B cell (primary cell): ENCODE data around the gene TPCN2. TPM values are rescaled to one million over a fixed set of nuclear protein-coding genes. Genes with fewer than 3 reads are reported as not detected.

Experiments
- ATAC-seq: fragments of 200-7000 bp; cut with Tn5 transposase; one replicate; pipeline ENCODE4 v1.10.0; 2021; ENCODE audit warnings: low read depth, mild to moderate bottlenecking, moderate number of reproducible peaks, moderate library complexity
- CTCF ChIA-PET: fragments of 350-600 bp; sonication (Branson Sonifier 250); formaldehyde crosslinking; loops from one replicate; lab custom pipeline; 2021; ENCODE audit warnings: antibody characterized with exemption, inconsistent platforms; lab: Charles Lee
- POLR2A ChIA-PET: fragments of 350-600 bp; sonication (Branson Sonifier 250); formaldehyde crosslinking; loops from one replicate; lab custom pipeline; 2021; ENCODE audit warnings: antibody characterized with exemption; lab: Charles Lee
- DNase-seq: peaks from one replicate; pipeline ENCODE4 v3.0.0; 2013
- H2AFZ ChIP-seq: 2 replicates; pipeline ENCODE4 v1.6.1; 2012; ENCODE audit warnings: mild to moderate bottlenecking, low read depth, low read length; ENCODE audit not compliant: insufficient read depth, poor library complexity, severe bottlenecking
- H3K27ac ChIP-seq, 2 donors: 1 replicate in 1 of 2; 2 replicates in 1 of 2; pipeline ENCODE4 v1.5.1; 2012 to 2013; ENCODE audit warnings: low read length in 2 of 2, mild to moderate bottlenecking in 2 of 2, moderate library complexity in 1 of 2
- H3K27me3 ChIP-seq, 4 experiments: fragments of 200-600 bp in 1 of 4; sonication (generic) in 1 of 4; replicated peaks in 1 of 4; 1 replicate in 2 of 4; 2 replicates in 2 of 4; pipeline versions ENCODE4 v1.6.1 to v1.7.0; 2013 to 2016; ENCODE audit warnings: low read length in 3 of 4, mild to moderate bottlenecking in 2 of 4, mixed read lengths in 1 of 4, moderate library complexity in 1 of 4; ENCODE audit not compliant: insufficient read depth in 4 of 4, control insufficient read depth in 3 of 4; ENCODE audit errors: control extremely low read depth in 1 of 4
- H3K36me3 ChIP-seq, 2 experiments: replicated peaks in 1 of 2; 1 replicate in 1 of 2; 2 replicates in 1 of 2; pipeline versions ENCODE4 v1.6.1 to v1.7.1; 2013; ENCODE audit warnings: low read length in 1 of 2; ENCODE audit not compliant: insufficient read depth in 2 of 2, control insufficient read depth in 1 of 2; ENCODE audit errors: control extremely low read depth in 1 of 2, extremely low read depth in 1 of 2
- H3K4me1 ChIP-seq, 2 donors: fragments of 200-600 bp in 1 of 2; sonication (generic) in 1 of 2; 1 replicate in 1 of 2; 2 replicates in 1 of 2; pipeline versions ENCODE4 v1.5.1 to v1.6.1; 2013 to 2017; ENCODE audit warnings: low read length in 2 of 2; ENCODE audit not compliant: control insufficient read depth in 2 of 2, insufficient read depth in 2 of 2
- H3K4me2 ChIP-seq: replicated peaks from 2 replicates; pipeline ENCODE3; 2012; ENCODE audit warnings: mild to moderate bottlenecking, low read depth, low read length; ENCODE audit not compliant: poor library complexity, severe bottlenecking
- H3K4me3 ChIP-seq, 5 experiments: fragments of 200-600 bp in 1 of 5; sonication (generic) in 1 of 5; 1 replicate in 3 of 5; 2 replicates in 2 of 5; pipeline versions ENCODE4 v1.5.1 to v1.7.0; 2011 to 2016; ENCODE audit warnings: low read length in 4 of 5, mild to moderate bottlenecking in 4 of 5, low read depth in 2 of 5, control low read depth in 1 of 5, moderate library complexity in 1 of 5; ENCODE audit not compliant: insufficient read depth in 1 of 5; ENCODE audit errors: control extremely low read depth in 1 of 5, extremely low read depth in 1 of 5
- H3K79me2 ChIP-seq: fragments of 200-600 bp; sonication (generic); one replicate; pipeline ENCODE4 v1.6.0; 2016; ENCODE audit warnings: low read length; ENCODE audit not compliant: control insufficient read depth, insufficient read depth
- H3K9ac ChIP-seq: fragments of 200-600 bp; sonication (generic); 2 replicates; pipeline ENCODE4 v1.6.1; 2017; ENCODE audit warnings: mild to moderate bottlenecking, low read length, moderate library complexity
- H3K9me3 ChIP-seq, 3 donors: one replicate each; pipeline versions ENCODE4 v1.6.1 to v1.7.1; 2013; ENCODE audit warnings: low read length in 2 of 3; ENCODE audit not compliant: control insufficient read depth in 2 of 3, insufficient read depth in 1 of 3; ENCODE audit errors: control extremely low read depth in 1 of 3
- H4K20me1 ChIP-seq: 2 replicates; pipeline ENCODE4 v1.6.0; 2012; ENCODE audit warnings: mild to moderate bottlenecking, low read length; ENCODE audit not compliant: insufficient read depth, control insufficient read depth, poor library complexity, severe bottlenecking
- H3K27ac Mint-ChIP-seq: one replicate; pipeline ENCODE4 v1.8.0; 2021; ENCODE audit warnings: mixed read lengths
- H3K27me3 Mint-ChIP-seq: one replicate; pipeline ENCODE4 v1.8.0; 2021; ENCODE audit warnings: mixed read lengths
- H3K4me1 Mint-ChIP-seq: one replicate; pipeline ENCODE4 v1.8.0; 2021; ENCODE audit warnings: mixed read lengths
- H3K4me3 Mint-ChIP-seq: one replicate; pipeline ENCODE4 v1.8.0; 2021; ENCODE audit warnings: mixed read lengths
- H3K9me3 Mint-ChIP-seq: one replicate; pipeline ENCODE4 v1.8.0; 2022; ENCODE audit warnings: mixed read lengths; ENCODE audit not compliant: insufficient read depth
- EZH2 ChIP-seq: IDR thresholded peaks from 2 replicates; pipeline ENCODE4 v1.6.1; 2012; ENCODE audit warnings: borderline replicate concordance, low read depth, mild to moderate bottlenecking, moderate library complexity, low read length; ENCODE audit not compliant: insufficient read depth, poor library complexity, severe bottlenecking
- WGBS: methylation state at CpG from one replicate; pipeline ENCODE4 v1.1.5; 2013; ENCODE audit warnings: missing lambda C conversion rate; ENCODE audit not compliant: insufficient coverage; 5-methylcytosine and 5-hydroxymethylcytosine counted together
- intact Hi-C: fragments of 100-400 bp; cut with micrococcal nuclease; formaldehyde crosslinking; loops from one replicate; pipeline ENCODE4 v1.10.0; 2022
- polyA plus RNA-seq: library from polyadenylated mRNA; depleted of rRNA; stranded (reverse); fragments of >200 nt; gene quantifications from 2 replicates; pipeline ENCODE4 v1.2.3, GENCODE V29; 2012
- total RNA-seq, 2 donors: library from RNA; stranded (reverse); fragments of 120-200 nt in 1 of 2; gene quantifications; 1 replicate in 1 of 2; 2 replicates in 1 of 2; pipeline versions ENCODE4 v1.2.3 to v1.2.4, GENCODE V29; 2013 to 2022
- TF ChIP-seq, protein P1 (sequence below): fragments of 200-600 bp; IDR thresholded peaks from one replicate; pipeline ENCODE4 v1.8.0; 2022; ENCODE audit warnings: antibody characterized with exemption, mild to moderate bottlenecking

Gene TPCN2
- total and polyA plus RNA-seq, 2 donors (not counting 1 experiment from before 2014, with no cell fraction given): 16.8 to 71.4 TPM

DNA sequence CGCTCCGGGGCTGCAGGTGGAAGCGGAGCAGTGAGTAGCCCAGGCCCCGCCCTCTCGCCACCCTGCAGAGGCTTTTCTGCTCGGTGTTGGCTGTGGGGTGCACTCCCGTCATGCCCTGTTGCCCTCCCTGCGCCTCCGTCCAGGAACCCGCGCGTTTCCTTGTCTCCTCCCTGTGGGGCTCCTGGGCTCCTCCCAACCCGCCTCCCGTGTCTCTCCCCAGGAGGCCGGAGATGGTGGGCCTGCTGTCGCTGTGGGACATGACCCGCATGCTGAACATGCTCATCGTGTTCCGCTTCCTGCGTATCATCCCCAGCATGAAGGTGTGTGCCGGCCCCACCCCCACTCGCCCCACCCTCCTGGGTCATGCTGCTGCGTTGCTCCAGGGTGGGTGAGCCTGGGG, 32.4 kb downstream of the TPCN2 start:
- Mint-ChIP-seq H3K9me3 (no peaks in the 10 kb centered on the region), H3K4me1 (peaks cover 6% of the 10 kb centered on the region), H3K27me3 (no peaks in the 10 kb centered on the region), H3K4me3 (no peak overlapping the region), H3K27ac (no peak overlapping the region)
- Histone ChIP-seq H3K9me3 (no peaks in the 10 kb centered on the region), H4K20me1 (no peaks in the 10 kb centered on the region), H3K79me2 (no peaks in the 10 kb centered on the region), H3K27me3 (no peaks in the 10 kb centered on the region), H3K27ac (no peak overlapping the region), H3K4me2 (no peak overlapping the region), H2AFZ (no peak overlapping the region), H3K36me3 (peaks cover 1 to 28% of the 10 kb centered on the region in 2 experiments), H3K9ac (no peak overlapping the region), H3K4me3 (no peak overlapping the region), H3K4me1 (peaks cover 4 to 13% of the 10 kb centered on the region in 2 donors)
- intact Hi-C loops: no loop called here
- TF ChIP-seq, protein P1, sequence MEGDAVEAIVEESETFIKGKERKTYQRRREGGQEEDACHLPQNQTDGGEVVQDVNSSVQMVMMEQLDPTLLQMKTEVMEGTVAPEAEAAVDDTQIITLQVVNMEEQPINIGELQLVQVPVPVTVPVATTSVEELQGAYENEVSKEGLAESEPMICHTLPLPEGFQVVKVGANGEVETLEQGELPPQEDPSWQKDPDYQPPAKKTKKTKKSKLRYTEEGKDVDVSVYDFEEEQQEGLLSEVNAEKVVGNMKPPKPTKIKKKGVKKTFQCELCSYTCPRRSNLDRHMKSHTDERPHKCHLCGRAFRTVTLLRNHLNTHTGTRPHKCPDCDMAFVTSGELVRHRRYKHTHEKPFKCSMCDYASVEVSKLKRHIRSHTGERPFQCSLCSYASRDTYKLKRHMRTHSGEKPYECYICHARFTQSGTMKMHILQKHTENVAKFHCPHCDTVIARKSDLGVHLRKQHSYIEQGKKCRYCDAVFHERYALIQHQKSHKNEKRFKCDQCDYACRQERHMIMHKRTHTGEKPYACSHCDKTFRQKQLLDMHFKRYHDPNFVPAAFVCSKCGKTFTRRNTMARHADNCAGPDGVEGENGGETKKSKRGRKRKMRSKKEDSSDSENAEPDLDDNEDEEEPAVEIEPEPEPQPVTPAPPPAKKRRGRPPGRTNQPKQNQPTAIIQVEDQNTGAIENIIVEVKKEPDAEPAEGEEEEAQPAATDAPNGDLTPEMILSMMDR: no peak
- TF ChIP-seq EZH2: no peak
- ChIA-PET POLR2A (no interaction called here), CTCF (no interaction called here)
- DNase-seq (no peak), ATAC-seq (no peak)
- 97% methylated on average over 23 of the region's 23 CpGs for WGBS

DNA sequence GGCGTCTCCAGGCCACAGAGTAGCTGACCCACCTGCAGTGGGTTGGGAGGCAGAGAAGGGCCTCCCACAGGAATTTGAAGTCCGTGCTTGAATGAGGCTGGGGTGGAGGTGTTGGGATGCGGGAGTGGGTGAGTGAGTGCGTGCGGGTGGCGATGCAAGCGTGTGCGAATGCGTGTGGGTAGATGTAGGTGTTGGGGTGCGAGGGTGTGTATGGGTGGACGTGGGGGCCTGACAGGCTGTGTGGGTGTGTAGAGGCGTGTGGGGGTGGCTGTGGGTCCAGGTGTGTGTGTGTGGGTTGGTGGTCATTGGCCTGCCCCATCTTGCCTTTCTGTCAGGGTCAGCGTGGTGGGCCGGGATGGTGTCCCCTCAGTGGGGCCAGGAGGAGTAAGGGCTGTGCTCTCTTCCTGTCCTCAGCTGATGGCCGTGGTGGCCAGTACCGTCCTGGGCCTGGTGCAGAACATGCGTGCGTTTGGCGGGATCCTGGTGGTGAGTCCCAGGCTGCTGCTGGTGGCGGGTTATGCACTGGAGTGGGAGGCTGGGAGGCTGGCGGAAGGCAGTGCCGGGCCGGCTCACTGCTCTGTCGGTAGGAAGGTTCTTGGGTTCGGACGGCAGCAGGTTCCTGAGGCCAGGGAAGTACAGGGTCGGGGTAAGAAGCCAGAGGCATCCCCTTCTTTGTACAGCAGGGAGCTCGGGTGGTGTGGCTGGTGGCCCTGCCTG, 35.0 kb downstream of the TPCN2 start:
- ATAC-seq: no peak

More for the DNA sequence above, 35.0 kb downstream of the TPCN2 start:
- H3K27ac ChIP-seq: no peak overlapping the region
- no peak overlapping the region for H3K4me3 ChIP-seq
- H3K36me3 ChIP-seq: peaks cover 1 to 17% of the 10 kb centered on the region in 2 experiments
- no peak overlapping the region for H2AFZ ChIP-seq
- H4K20me1 ChIP-seq: peaks cover 7% of the 10 kb centered on the region
- H3K27me3 ChIP-seq: no peaks in the 10 kb centered on the region
- Mint-ChIP-seq H3K27ac (no peak overlapping the region), H3K27me3 (no peaks in the 10 kb centered on the region), H3K4me3 (no peak overlapping the region), H3K4me1 (peaks cover 8% of the 10 kb centered on the region), H3K9me3 (no peaks in the 10 kb centered on the region)
- H3K9ac ChIP-seq: no peak overlapping the region
- ChIA-PET POLR2A (interaction anchor here (0.5 kb wide), 1 partner anchor 13 kb away, joined by 3 read pairs; no protein-coding TSS in a partner anchor), CTCF (no interaction called here)
- intact Hi-C loops: no loop called here
- H3K4me2 ChIP-seq: no peak overlapping the region
- no peak for TF ChIP-seq EZH2
- TF ChIP-seq, protein P1: no peak
- no peaks in the 10 kb centered on the region for H3K9me3 ChIP-seq
- WGBS: 90% methylated on average over 23 of the region's 28 CpGs
- H3K4me1 ChIP-seq: peaks cover 4 to 13% of the 10 kb centered on the region in 2 donors
- no peak for DNase-seq
- no peaks in the 10 kb centered on the region for H3K79me2 ChIP-seq
